Panc1 (cell line): ENCODE results near the gene UGT1A4.
"Not testable (repeated sequence)": the region's sequence is repeated elsewhere in the genome, so short reads cannot be mapped to it uniquely, and the experiment has no call there.

ENCODE experiments used
- CTCF ChIP-seq: fragments of 450-650 bp; IDR thresholded peaks from 2 replicates; pipeline ENCODE4 v1.5.1; 2017; ENCODE audit warnings: mild to moderate bottlenecking
- POLR2AphosphoS5 ChIP-seq: IDR thresholded peaks from 2 replicates; pipeline ENCODE4 v1.6.1; 2012; ENCODE audit warnings: mild to moderate bottlenecking, low read depth, low read length, moderate library complexity

GRCh38 chr2:233700842-233701241, 17.7 kb upstream of the UGT1A4 start:
- not testable (repeated sequence) for TF ChIP-seq CTCF, POLR2AphosphoS5
